HCEC 1CT (cell line): ENCODE data around the gene SMAD9.

Experiments used
- DNase-seq: peaks from one replicate; pipeline ENCODE4 v3.0.0-alpha.2; 2017

The SMAD9 gene

DNA sequence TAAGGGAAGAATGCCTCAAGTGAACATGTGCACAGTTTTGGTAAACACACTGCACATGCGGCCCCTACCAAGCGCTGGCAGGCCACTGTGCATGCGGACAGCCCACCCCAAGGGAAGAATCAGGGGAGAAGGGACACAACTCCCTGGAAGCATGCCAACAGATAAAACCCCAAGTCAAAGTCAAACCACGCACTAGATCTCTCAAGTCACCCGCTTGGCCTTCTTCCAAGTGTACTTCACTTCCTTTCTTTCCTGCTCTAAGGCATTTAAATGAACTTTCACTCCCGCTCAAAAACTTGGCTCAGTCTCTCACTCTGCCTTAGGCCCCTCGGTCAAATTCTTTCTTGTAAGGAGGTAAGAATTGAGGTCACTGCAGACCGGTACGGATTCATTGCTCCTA lies 105.6 kb downstream of the SMAD9 start:
- no peak for DNase-seq

- no peak for DNase-seq
These were observed 106.8 kb downstream of the SMAD9 start for GRCh38 chr13:36813225-36813624.

DNA sequence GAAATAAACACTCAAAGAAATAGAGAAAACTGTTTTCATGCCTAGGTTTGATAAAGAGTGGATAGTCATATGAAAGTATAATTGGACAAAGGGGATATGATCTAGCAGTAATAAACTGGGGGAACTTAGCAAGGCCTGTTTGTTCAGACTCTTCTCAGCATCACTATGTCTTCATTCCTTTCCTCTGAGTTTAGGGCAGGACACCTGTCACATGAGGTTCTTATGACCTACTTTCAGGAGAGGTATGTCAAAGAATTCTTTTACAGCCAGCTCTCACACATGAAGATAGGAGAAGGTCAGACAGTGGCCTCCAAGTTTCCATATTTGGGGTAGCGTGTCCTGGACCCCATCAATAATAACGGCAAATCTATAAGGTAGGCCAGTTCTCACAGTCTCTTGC lies 112.4 kb downstream of the SMAD9 start:
- no peak for DNase-seq

- DNase-seq, result no peak
These were observed 113.9 kb downstream of the SMAD9 start for GRCh38 chr13:36806102-36806501.

DNA sequence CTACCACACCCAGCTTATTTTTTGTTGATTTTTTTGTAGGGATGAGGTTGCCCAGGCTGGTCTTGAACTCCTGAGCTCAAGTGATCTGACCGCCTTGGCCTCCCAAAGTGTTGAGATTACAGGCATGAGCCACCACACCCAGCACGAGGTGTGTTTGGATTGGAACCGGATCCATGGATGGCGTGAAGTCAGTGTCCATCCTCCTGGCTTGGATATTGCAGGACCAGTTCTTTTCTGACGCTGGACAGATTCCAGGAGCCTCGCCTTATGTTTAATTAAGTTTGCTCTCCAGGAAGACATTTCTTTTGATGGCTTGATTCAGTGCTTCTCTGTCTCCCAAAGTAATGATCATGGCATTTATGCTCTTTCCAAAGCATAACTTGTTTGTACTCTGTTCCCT lies 115.5 kb downstream of the SMAD9 start:
- DNase-seq, result no peak

GRCh38 chr13:36801035-36801434 lies 119.0 kb downstream of the SMAD9 start:
- no peak for DNase-seq

GRCh38 chr13:36796052-36796451 lies 124.0 kb downstream of the SMAD9 start:
- DNase-seq, result no peak

- DNase-seq, result no peak
These were observed 124.6 kb downstream of the SMAD9 start for GRCh38 chr13:36795463-36795862.
